CD4-positive, alpha-beta T cell (primary cell): ENCODE results near the gene THADA. TPM values are rescaled to one million over a fixed set of nuclear protein-coding genes. Genes with fewer than 3 reads are reported as not detected.
"Not testable (repeated sequence)": the region's sequence is repeated elsewhere in the genome, so short reads cannot be mapped to it uniquely, and the experiment has no call there.

Source experiments
- ATAC-seq: fragments of 200-7000 bp; cut with Tn5 transposase; one replicate; pipeline ENCODE4 v1.10.0; 2022; ENCODE audit warnings: mild to moderate bottlenecking; ENCODE audit not compliant: poor library complexity
- CTCF ChIA-PET: fragments of 350-600 bp; sonication (Branson Sonifier 250); formaldehyde crosslinking; loops from one replicate; lab custom pipeline; 2021; ENCODE audit warnings: antibody characterized with exemption, inconsistent platforms; lab: Charles Lee
- POLR2A ChIA-PET: fragments of 350-600 bp; sonication (Branson Sonifier 250); formaldehyde crosslinking; loops from one replicate; lab custom pipeline; 2021; ENCODE audit warnings: antibody characterized with exemption, inconsistent platforms; lab: Charles Lee
- DNase-seq, 14 experiments: peaks; one replicate each; pipeline ENCODE4 v3.0.0-alpha.2; 2013 to 2020; ENCODE audit warnings: mixed read lengths in 2 of 14
- H3K27ac ChIP-seq, 2 donors: one replicate each; pipeline versions ENCODE4 v1.5.1 to v1.7.0; 2013; ENCODE audit warnings: low read length in 2 of 2, low read depth in 1 of 2, mild to moderate bottlenecking in 1 of 2
- H3K27me3 ChIP-seq, 2 experiments: 1 replicate in 1 of 2; 2 replicates in 1 of 2; pipeline versions ENCODE4 v1.6.1 to v1.7.0; 2013; ENCODE audit warnings: low read length in 2 of 2, control low read depth in 1 of 2, mild to moderate bottlenecking in 1 of 2, moderate library complexity in 1 of 2; ENCODE audit not compliant: insufficient read depth in 2 of 2, control insufficient read depth in 1 of 2
- H3K36me3 ChIP-seq: one replicate; pipeline ENCODE4 v1.6.1; 2013; ENCODE audit warnings: low read length, control low read depth; ENCODE audit not compliant: insufficient read depth
- H3K4me1 ChIP-seq: one replicate; pipeline ENCODE4 v1.6.1; 2013; ENCODE audit warnings: low read length, control low read depth; ENCODE audit not compliant: insufficient read depth
- H3K4me3 ChIP-seq: one replicate; pipeline ENCODE4 v1.5.1; 2013; ENCODE audit warnings: mild to moderate bottlenecking, low read length, moderate library complexity
- H3K9me3 ChIP-seq, 2 experiments: 1 replicate in 1 of 2; 2 replicates in 1 of 2; pipeline versions ENCODE4 v1.6.1 to v1.7.0; 2013; ENCODE audit warnings: low read length in 2 of 2, mild to moderate bottlenecking in 2 of 2, control low read depth in 1 of 2, moderate library complexity in 1 of 2; ENCODE audit not compliant: control insufficient read depth in 1 of 2, insufficient read depth in 1 of 2
- H3K27ac Mint-ChIP-seq: one replicate; pipeline ENCODE4 v1.8.0; 2020; ENCODE audit warnings: mixed read lengths
- H3K27me3 Mint-ChIP-seq: one replicate; pipeline ENCODE4 v1.8.0; 2021; ENCODE audit warnings: mixed read lengths
- H3K36me3 Mint-ChIP-seq: one replicate; pipeline ENCODE4 v1.8.0; 2021; ENCODE audit warnings: low read depth, mixed read lengths
- H3K4me1 Mint-ChIP-seq: one replicate; pipeline ENCODE4 v1.8.0; 2021; ENCODE audit warnings: low read depth, mixed read lengths
- H3K4me3 Mint-ChIP-seq: one replicate; pipeline ENCODE4 v1.8.0; 2020; ENCODE audit warnings: mild to moderate bottlenecking, mixed read lengths
- H3K9me3 Mint-ChIP-seq: one replicate; pipeline ENCODE4 v1.8.0; 2020; ENCODE audit warnings: mixed read lengths
- intact Hi-C, 2 experiments: fragments of 100-400 bp; cut with DNase I in 1 of 2; cut with micrococcal nuclease in 1 of 2; formaldehyde crosslinking; loops; one replicate each; pipeline versions ENCODE4 v1.15.1 to v1.9.0; 2023 to 2025; cut with DNase I, micrococcal nuclease
- total RNA-seq, 174 experiments: library from RNA in 2 of 174; stranded (reverse) in 2 of 174; gene quantifications; one replicate each; pipeline ENCODE4 v1.2.3 and lab custom pipeline; 2021 to 2026
- TF ChIP-seq, protein P1 (sequence below): fragments of 200-600 bp; IDR thresholded peaks from one replicate; pipeline ENCODE4 v1.8.0; 2022; ENCODE audit warnings: antibody characterized with exemption, mild to moderate bottlenecking

Gene THADA
- total RNA-seq, 2 experiments from 2014 or later: 29.3 to 32.9 TPM

DNA sequence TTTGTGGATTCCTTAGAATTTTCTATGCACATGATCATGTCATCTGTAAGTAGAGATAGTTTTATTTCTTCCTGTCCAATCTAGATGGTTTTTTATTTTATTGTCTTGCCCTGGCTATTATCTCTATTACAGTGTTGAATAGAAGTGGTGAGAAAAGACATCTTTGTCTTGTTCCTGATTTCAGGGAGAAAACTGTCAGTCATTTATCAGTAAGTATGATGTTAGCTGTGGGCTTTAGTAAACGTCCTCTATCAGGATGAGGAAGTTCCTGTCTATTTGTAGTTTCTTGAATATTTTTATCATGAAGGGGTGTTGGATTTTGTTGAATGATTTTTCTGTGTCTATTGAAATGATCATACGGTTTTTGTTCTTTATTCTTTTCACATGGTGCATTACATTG is 46.5 kb upstream of the THADA start:
- H3K36me3 ChIP-seq: no peaks in the 10 kb centered on the region
- Mint-ChIP-seq H3K27me3 (peaks cover 10% of the 10 kb centered on the region), H3K27ac (no peak overlapping the region), H3K4me1 (no peaks in the 10 kb centered on the region), H3K4me3 (no peak overlapping the region), H3K9me3 (peaks cover 2% of the 10 kb centered on the region), H3K36me3 (no peaks in the 10 kb centered on the region)
- no peak overlapping the region for H3K27ac ChIP-seq
- ATAC-seq: no peak
- intact Hi-C loops: no loop called here
- no peak overlapping the region for H3K4me3 ChIP-seq
- H3K9me3 ChIP-seq: peaks cover 0 to 7% of the 10 kb centered on the region in 2 experiments
- TF ChIP-seq, protein P1, sequence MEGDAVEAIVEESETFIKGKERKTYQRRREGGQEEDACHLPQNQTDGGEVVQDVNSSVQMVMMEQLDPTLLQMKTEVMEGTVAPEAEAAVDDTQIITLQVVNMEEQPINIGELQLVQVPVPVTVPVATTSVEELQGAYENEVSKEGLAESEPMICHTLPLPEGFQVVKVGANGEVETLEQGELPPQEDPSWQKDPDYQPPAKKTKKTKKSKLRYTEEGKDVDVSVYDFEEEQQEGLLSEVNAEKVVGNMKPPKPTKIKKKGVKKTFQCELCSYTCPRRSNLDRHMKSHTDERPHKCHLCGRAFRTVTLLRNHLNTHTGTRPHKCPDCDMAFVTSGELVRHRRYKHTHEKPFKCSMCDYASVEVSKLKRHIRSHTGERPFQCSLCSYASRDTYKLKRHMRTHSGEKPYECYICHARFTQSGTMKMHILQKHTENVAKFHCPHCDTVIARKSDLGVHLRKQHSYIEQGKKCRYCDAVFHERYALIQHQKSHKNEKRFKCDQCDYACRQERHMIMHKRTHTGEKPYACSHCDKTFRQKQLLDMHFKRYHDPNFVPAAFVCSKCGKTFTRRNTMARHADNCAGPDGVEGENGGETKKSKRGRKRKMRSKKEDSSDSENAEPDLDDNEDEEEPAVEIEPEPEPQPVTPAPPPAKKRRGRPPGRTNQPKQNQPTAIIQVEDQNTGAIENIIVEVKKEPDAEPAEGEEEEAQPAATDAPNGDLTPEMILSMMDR: no peak
- no peak for DNase-seq
- H3K27me3 ChIP-seq: no peaks in the 10 kb centered on the region
- H3K4me1 ChIP-seq: peaks cover 8% of the 10 kb centered on the region
- CTCF ChIA-PET: no interaction called here
- POLR2A ChIA-PET: no interaction called here

DNA sequence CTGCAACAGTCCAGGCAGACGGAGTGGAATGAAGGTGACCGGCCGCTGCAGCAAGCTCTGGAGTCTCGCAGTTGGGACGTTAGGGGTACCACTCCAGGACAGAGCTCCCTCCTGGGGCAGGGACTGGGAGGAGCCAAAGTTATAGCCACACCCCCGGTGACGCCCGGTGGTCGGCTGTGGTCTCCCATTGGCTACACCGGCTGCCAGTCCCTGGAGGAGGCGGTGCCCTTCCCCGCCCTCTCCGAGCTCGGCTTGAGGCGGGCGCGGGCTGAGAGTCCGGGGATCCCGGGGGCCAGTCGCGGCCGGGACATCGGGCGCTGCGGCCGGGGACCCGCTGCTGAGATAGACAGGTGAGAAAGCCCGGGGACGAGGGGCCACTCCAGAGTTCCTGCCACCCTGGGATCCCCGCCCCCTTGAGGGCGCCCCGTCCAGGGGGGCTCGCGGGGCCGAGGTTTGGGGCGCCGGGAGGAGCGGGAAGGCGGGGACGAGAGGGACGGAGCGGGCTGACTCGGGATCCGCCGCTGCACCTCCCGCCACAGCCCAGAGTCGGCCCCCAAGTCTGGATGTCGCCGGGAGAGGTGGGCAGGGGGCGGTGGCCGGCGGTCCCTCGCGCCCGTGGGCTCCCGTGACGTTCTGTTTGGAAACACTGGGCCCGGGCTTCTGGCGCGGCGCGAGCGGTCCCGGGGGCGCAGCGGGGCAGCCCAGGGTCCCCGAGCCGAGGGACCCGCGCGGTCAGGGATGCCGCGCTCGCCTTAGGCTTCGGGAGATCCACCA is 41.4 kb upstream of the THADA start, which contains the start of gene PLEKHH2:
PLEKHH2 (plus strand) TSS at position 231 of the 774 bp plus-strand sequence. CDS start 7,414 bp downstream, outside the sequence.
- ATAC-seq: peak; percentile 99
- Mint-ChIP-seq H3K27me3 (peaks cover 42% of the 10 kb centered on the region), H3K4me3 (peak within 1 kb of the TSS; percentile 92), H3K4me1 (peaks cover 11% of the 10 kb centered on the region), H3K36me3 (peaks cover 3% of the 10 kb centered on the region), H3K9me3 (peaks cover 2% of the 10 kb centered on the region), H3K27ac (peak within 1 kb of the TSS; percentile 6)
- ChIA-PET CTCF (interaction anchor here (1.1 to 1.3 kb wide), 2 partner anchors 12 to 60 kb away, joined by 3 read pairs; no protein-coding TSS in a partner anchor), POLR2A (interaction anchor here (0.8 to 2.1 kb wide), 5 partner anchors 16 to 826 kb away, joined by 3 to 9 read pairs (median 4); partner anchors contain the start of genes DYNC2LI1 and THADA)
- DNase-seq: peak; percentile 78 to 90 (median 84)
- H3K36me3 ChIP-seq: no peaks in the 10 kb centered on the region
- peaks cover 0 to 7% of the 10 kb centered on the region in 2 experiments for H3K9me3 ChIP-seq
- intact Hi-C loops: no loop called here
- peak within 1 kb of the TSS; percentile 65 for H3K4me3 ChIP-seq
- H3K27me3 ChIP-seq: peaks cover 19 to 23% of the 10 kb centered on the region in 2 experiments
- H3K4me1 ChIP-seq: peaks cover 21% of the 10 kb centered on the region
- TF ChIP-seq, protein P1: no peak
- H3K27ac ChIP-seq: no peak within 1 kb of the TSS

DNA sequence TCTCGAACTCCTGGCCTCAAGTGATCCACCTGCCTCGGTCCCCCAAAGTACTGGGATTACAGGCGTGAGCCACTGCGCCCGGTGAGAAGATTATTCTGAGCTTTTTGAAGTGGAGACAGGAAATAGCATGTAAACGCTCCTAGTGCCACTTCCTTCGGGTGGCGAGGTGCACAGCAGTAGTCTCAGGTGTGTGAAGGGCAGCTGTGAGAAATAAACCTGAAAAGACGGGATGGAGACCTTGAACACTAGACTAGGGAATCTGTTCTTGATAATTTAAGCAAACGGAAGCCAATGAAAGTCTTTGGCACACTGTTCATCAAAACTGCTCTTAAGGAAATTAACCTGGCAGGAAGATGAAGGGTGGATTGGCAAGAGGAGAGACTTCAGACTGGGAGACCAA is 40.8 kb upstream of the THADA start:
- H3K27ac Mint-ChIP-seq: peak overlapping the region; percentile 6

DNA sequence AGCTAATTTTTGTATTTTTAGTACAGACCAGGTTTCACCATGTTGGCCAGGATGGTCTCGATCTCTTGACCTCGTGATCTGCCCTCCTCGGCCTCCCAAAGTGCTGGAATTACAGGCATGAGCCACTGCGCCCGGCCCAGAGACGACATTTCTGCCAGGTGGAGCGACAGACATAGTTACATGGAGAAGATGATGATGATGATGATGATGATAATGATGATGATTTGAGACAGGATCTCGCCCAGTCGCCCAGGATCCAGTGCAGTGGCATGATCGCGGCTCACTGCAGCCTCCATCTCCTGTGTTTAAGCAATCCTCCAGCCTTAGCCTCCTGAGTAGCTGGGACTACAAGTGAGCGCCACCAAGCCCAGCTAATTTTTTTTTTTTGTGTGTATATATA is 40.3 kb upstream of the THADA start:
- H3K4me3 Mint-ChIP-seq: peak overlapping the region; percentile 50
- intact Hi-C loops, H3K36me3 ChIP-seq, H3K4me3 ChIP-seq, ATAC-seq, H3K9me3 Mint-ChIP-seq, H3K27ac Mint-ChIP-seq, H3K9me3 ChIP-seq, DNase-seq, H3K27ac ChIP-seq, H3K36me3 Mint-ChIP-seq: not testable (repeated sequence)
- Histone ChIP-seq H3K4me1 (peaks cover 21% of the 10 kb centered on the region), H3K27me3 (peaks cover 19 to 23% of the 10 kb centered on the region in 2 experiments)
- peaks cover 50% of the 10 kb centered on the region for H3K27me3 Mint-ChIP-seq
- ChIA-PET CTCF (interaction anchor here (0.6 to 1.3 kb wide), 3 partner anchors 11 to 263 kb away, joined by 3 read pairs; no protein-coding TSS in a partner anchor), POLR2A (interaction anchor here (1.0 to 2.1 kb wide), 4 partner anchors 17 to 825 kb away, joined by 3 to 9 read pairs (median 5); partner anchors contain the start of gene THADA)
- H3K4me1 Mint-ChIP-seq: peaks cover 11% of the 10 kb centered on the region

More for the DNA sequence above, 40.8 kb upstream of the THADA start:
- Histone ChIP-seq H3K9me3 (peaks cover 0 to 7% of the 10 kb centered on the region in 2 experiments), H3K4me3 (peak overlapping the region; percentile 65), H3K4me1 (peaks cover 21% of the 10 kb centered on the region), H3K36me3 (no peaks in the 10 kb centered on the region), H3K27ac (no peak overlapping the region), H3K27me3 (peaks cover 19 to 23% of the 10 kb centered on the region in 2 experiments)
- Mint-ChIP-seq H3K4me3 (peak overlapping the region; percentile 92), H3K27me3 (peaks cover 48% of the 10 kb centered on the region), H3K36me3 (peaks cover 3% of the 10 kb centered on the region), H3K4me1 (peaks cover 11% of the 10 kb centered on the region), H3K9me3 (peaks cover 2% of the 10 kb centered on the region)
- CTCF ChIA-PET: interaction anchor here (0.6 to 1.3 kb wide), 3 partner anchors 11 to 264 kb away, joined by 3 read pairs; no protein-coding TSS in a partner anchor
- TF ChIP-seq, protein P1: no peak
- POLR2A ChIA-PET: interaction anchor here (0.8 to 2.1 kb wide), 5 partner anchors 16 to 826 kb away, joined by 3 to 9 read pairs (median 4); partner anchors contain the start of genes DYNC2LI1 and THADA
- DNase-seq (peak in 9 of 14 experiments; percentile 5 to 57 (median 19)), ATAC-seq (peak; percentile 58)
- intact Hi-C loops: no loop called here
